ENCODE data around the gene MEGF10.

The MEGF10 gene

GRCh38 chr5:127439644-127440043 lies 149.0 kb downstream of the MEGF10 start:
- Histone ChIP-seq H3K4me3 (ENCODE audit: low read depth in 1 of 2, low read length in 1 of 2) (no peak overlapping the region), H3K27ac (no peak overlapping the region), H3K27me3 (no peaks in the 10 kb centered on the region), H3K9me3 (no peaks in the 10 kb centered on the region), H3K4me1 (ENCODE audit: control insufficient read depth in 1 of 2, insufficient read depth in 1 of 2, low read depth in 1 of 2, low read length in 1 of 2) (no peaks in the 10 kb centered on the region), H3K36me3 (no peaks in the 10 kb centered on the region)
- TF ChIP-seq, protein P1, sequence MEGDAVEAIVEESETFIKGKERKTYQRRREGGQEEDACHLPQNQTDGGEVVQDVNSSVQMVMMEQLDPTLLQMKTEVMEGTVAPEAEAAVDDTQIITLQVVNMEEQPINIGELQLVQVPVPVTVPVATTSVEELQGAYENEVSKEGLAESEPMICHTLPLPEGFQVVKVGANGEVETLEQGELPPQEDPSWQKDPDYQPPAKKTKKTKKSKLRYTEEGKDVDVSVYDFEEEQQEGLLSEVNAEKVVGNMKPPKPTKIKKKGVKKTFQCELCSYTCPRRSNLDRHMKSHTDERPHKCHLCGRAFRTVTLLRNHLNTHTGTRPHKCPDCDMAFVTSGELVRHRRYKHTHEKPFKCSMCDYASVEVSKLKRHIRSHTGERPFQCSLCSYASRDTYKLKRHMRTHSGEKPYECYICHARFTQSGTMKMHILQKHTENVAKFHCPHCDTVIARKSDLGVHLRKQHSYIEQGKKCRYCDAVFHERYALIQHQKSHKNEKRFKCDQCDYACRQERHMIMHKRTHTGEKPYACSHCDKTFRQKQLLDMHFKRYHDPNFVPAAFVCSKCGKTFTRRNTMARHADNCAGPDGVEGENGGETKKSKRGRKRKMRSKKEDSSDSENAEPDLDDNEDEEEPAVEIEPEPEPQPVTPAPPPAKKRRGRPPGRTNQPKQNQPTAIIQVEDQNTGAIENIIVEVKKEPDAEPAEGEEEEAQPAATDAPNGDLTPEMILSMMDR (IDR thresholded peaks at IDR 0.05) = no peak

GRCh38 chr5:127440831-127441230 lies 150.2 kb downstream of the MEGF10 start:
- no peak overlapping the region for H3K4me3 ChIP-seq (ENCODE audit: low read depth in 1 of 2, low read length in 1 of 2)
- no peaks in the 10 kb centered on the region for H3K36me3 ChIP-seq
- no peaks in the 10 kb centered on the region for H3K4me1 ChIP-seq (ENCODE audit: control insufficient read depth in 1 of 2, insufficient read depth in 1 of 2, low read depth in 1 of 2, low read length in 1 of 2)
- no peaks in the 10 kb centered on the region for H3K27me3 ChIP-seq
- no peaks in the 10 kb centered on the region for H3K9me3 ChIP-seq
- no peak overlapping the region for H3K27ac ChIP-seq
- TF ChIP-seq, protein P1 (IDR thresholded peaks at IDR 0.05) = no peak

- H3K4me3 ChIP-seq (ENCODE audit: low read depth in 1 of 2, low read length in 1 of 2) = no peak overlapping the region
Measured at GRCh38 chr5:127441799-127442484, 151.3 kb downstream of the MEGF10 start.

DNA sequence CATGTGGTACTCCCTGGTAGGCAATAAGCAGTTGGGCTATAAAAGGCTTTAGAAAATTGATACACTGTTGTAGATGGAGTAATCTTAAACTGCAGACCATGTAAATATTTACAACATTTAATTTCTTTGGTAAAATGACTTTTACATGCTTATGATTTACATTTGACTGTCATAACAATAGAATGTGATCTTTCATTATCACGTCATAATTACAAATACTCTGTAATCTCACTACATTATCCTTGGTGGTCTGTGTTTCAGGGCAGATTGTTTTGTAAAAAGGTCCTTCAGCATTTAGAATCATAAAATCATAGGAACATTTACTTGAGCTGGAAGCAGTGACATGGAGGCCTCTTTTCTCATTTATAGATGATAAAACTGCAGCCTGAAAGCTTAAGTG lies 153.6 kb downstream of the MEGF10 start:
- Histone ChIP-seq H3K27ac (no peak overlapping the region), H3K36me3 (no peaks in the 10 kb centered on the region), H3K4me3 (ENCODE audit: low read depth in 1 of 2, low read length in 1 of 2) (no peak overlapping the region), H3K4me1 (ENCODE audit: control insufficient read depth in 1 of 2, insufficient read depth in 1 of 2, low read depth in 1 of 2, low read length in 1 of 2) (no peaks in the 10 kb centered on the region), H3K9me3 (no peaks in the 10 kb centered on the region), H3K27me3 (no peaks in the 10 kb centered on the region)
- TF ChIP-seq, protein P1 (IDR thresholded peaks at IDR 0.05) = no peak

More at GRCh38 chr5:127441799-127442484, 151.3 kb downstream of the MEGF10 start:
- Histone ChIP-seq H3K36me3 (no peaks in the 10 kb centered on the region), H3K4me1 (ENCODE audit: control insufficient read depth in 1 of 2, insufficient read depth in 1 of 2, low read depth in 1 of 2, low read length in 1 of 2) (no peaks in the 10 kb centered on the region), H3K27me3 (no peaks in the 10 kb centered on the region), H3K9me3 (no peaks in the 10 kb centered on the region), H3K27ac (no peak overlapping the region)
- TF ChIP-seq, protein P1 (IDR thresholded peaks at IDR 0.05) = no peak

- Histone ChIP-seq H3K9me3 (no peaks in the 10 kb centered on the region), H3K27ac (no peak overlapping the region), H3K4me1 (ENCODE audit: control insufficient read depth in 1 of 2, insufficient read depth in 1 of 2, low read depth in 1 of 2, low read length in 1 of 2) (no peaks in the 10 kb centered on the region), H3K36me3 (no peaks in the 10 kb centered on the region), H3K27me3 (no peaks in the 10 kb centered on the region), H3K4me3 (ENCODE audit: low read depth in 1 of 2, low read length in 1 of 2) (no peak overlapping the region)
- TF ChIP-seq, protein P1 (IDR thresholded peaks at IDR 0.05) = no peak
Measured at GRCh38 chr5:127445328-127445727, 154.7 kb downstream of the MEGF10 start.
